Measurements from ENCODE around the gene UBE3B.
A peak's percentile ranks its signal among the peaks of the same experiment; 100 is the strongest.
"Not testable (repeated sequence)": the region's sequence is repeated elsewhere in the genome, so short reads cannot be mapped to it uniquely, and the experiment has no call there.

The UBE3B gene, protein sequence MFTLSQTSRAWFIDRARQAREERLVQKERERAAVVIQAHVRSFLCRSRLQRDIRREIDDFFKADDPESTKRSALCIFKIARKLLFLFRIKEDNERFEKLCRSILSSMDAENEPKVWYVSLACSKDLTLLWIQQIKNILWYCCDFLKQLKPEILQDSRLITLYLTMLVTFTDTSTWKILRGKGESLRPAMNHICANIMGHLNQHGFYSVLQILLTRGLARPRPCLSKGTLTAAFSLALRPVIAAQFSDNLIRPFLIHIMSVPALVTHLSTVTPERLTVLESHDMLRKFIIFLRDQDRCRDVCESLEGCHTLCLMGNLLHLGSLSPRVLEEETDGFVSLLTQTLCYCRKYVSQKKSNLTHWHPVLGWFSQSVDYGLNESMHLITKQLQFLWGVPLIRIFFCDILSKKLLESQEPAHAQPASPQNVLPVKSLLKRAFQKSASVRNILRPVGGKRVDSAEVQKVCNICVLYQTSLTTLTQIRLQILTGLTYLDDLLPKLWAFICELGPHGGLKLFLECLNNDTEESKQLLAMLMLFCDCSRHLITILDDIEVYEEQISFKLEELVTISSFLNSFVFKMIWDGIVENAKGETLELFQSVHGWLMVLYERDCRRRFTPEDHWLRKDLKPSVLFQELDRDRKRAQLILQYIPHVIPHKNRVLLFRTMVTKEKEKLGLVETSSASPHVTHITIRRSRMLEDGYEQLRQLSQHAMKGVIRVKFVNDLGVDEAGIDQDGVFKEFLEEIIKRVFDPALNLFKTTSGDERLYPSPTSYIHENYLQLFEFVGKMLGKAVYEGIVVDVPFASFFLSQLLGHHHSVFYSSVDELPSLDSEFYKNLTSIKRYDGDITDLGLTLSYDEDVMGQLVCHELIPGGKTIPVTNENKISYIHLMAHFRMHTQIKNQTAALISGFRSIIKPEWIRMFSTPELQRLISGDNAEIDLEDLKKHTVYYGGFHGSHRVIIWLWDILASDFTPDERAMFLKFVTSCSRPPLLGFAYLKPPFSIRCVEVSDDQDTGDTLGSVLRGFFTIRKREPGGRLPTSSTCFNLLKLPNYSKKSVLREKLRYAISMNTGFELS

GRCh38 chr12:109477185-109477962 lies at the start of gene UBE3B, which contains the start of gene KCTD10:
Gene UBE3B (plus strand): TSS chr12:109477634. CDS start chr12:109483552, 5,918 bp downstream.
Gene KCTD10 (minus strand): TSS chr12:109477300. CDS start chr12:109477262, 38 bp downstream.
- DNase-seq: peak; percentile 87

DNA sequence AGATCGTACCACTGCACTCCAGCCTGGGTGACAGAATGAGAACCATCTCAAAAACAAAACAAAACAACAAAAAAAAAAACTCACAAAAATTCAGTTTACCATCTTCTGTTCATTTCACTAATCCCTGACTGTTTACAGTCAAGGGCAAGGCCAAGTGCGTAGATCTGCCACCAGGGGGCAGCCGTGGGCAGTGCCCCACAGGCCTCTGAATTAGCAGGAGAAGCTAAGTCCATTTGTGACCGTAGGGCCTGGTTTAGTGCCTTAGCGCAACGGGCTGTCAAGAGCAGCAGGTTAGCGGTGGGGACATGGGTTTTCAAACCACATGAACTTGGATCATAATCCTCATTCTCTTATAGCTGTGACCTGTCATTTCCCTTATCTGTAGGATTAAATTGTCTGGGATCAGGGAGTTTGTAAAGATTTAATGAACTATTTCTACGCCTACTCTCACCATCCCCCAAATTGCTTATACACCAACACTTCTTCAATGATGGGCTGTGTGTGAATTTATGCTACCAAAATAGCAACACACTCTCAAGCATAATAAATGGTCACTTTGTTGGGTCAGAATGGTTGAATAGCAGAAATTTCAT lies 49.3 kb upstream of the UBE3B start:
- DNase-seq: peak; percentile 72

GRCh38 chr12:109428804-109429203 lies 48.6 kb upstream of the UBE3B start:
- DNase-seq: not testable (repeated sequence)

GRCh38 chr12:109430244-109430643 lies 47.2 kb upstream of the UBE3B start:
- DNase-seq: no peak

DNA sequence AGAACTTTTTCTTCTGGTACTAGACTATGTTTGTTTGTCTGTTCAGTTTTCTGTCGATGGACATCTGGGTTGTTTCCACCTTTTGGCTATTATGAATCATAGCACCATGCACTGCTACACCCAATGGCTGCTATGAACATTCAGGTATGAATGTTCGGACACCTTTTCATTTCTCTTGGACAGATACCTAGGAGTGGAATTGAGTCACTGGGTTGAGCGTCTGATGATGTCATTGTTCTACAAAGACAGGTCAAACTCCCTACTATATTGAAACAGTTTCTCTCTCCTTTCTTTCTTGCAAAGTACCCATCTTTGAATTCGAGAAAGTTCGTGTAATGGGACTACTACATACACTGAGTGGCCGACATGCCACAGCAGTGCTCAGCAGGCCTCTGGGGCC lies 45.0 kb upstream of the UBE3B start:
- no peak for DNase-seq

DNA sequence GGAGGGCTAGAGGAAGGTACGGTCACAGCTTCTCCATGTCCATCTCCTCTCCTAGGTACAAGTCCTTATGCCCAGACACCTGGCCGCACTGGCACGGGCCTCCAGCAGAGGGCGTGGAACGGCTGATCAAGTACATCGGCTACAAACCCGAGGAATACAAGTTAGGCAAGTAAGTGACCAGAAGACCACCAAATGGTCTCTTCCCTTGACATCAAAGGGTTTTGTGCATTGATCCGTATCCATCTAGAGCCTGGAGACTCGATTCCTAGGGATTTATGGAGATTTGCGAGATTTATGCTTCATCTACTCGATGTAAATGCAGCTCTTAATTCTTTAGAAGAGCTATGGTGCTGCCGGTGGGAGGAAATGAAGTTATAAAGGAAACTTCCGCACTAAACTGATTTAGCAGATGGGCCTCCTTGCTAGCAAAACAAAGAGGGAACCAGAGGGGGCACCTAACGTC lies 44.6 kb upstream of the UBE3B start:
- DNase-seq: peak; percentile 75

DNA sequence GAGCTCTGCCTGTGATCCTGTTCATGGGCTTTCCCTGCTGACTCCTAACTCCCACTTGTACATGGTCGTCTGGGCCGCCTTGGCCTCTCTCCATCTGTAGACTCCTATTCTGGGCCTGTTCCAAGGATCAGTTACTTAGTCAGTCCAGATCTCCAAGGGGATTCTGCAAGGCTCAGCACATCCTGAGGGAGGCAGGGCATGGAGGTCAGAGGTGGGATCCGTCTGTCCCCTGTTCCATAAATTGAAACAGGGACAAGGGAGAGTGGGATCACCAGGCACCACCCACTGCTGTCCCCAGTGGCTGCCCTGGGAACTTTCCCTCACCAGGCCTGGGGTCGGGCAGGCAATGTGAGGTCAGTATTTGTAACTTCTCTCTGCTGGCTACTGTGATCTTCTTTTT lies 43.8 kb upstream of the UBE3B start:
- no peak for DNase-seq

DNA sequence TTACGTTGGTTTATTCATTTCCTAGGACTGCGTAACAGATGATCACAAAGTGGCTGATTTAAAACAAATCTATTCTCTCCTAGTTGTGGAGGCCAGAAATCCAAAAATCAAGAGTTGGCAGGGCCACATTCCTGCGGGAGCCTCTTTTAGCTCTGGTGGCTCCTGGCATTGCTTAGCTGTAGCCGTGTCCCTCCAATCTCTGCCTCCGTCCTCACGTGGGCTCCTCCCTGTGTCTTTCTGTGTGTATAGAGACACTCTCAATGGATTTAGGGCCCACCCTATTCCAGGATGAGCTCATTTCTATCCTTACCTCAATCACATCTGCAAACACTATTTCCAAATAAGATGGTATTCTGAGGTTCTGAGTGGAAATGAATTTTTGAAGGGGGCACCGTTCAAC lies 42.9 kb upstream of the UBE3B start:
- DNase-seq: no peak

DNA sequence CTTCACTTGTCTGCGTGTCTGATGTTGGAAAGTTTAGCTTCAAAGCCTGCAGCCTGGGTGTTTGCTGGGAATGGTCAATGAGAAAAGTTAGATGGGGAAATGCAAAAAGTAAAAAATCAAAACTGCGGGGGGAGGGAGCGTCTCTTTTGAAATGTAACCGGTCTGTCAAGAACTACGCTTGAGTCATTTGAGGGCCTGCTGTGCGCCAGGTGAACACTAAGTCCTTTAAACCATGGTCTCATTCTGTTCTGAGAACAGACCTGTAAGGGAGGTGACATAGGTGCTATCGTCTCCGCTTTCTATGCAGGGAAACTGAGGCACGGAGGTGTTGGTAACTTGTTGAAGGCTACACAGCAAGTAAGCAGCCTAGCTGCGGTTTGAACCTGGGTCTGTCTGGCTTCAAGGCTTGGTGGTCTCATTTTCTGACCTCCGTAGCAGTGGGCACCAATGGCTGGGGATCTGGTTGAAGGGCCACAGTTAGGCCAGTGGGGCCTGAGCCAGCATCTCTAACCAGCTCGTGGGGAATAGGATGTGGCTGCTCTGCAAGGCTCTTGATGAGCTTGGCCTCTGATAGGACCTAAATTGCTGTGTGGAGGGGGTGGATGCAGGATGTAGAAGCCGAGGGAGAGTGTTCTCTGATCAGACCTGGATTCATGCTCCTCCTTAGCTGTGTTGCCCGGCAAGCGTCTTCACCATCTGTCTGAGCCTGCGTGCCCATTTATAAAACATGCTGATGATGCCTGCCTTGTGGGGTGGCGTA lies 41.8 kb upstream of the UBE3B start:
- no peak for DNase-seq

DNA sequence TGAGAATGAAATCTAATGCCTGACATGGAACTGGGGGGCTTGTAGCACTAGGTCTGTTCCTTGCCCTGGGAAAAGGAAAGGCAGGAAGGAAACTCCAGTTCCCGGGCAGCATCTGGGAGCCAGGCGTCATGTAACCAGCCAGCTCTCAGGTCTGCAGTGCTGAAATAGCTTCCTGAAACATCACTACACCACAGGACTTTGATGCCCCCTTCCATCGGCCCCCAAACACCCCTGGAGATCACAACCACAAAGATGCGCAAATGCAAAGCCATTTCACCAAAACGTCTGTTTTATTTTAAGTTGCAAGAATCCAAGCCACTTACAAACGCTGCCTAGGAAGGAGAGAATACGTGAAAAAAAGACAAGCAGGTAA lies 41.3 kb upstream of the UBE3B start:
- no peak for DNase-seq

GRCh38 chr12:109439181-109439580 lies 38.3 kb upstream of the UBE3B start:
- no peak for DNase-seq

DNA sequence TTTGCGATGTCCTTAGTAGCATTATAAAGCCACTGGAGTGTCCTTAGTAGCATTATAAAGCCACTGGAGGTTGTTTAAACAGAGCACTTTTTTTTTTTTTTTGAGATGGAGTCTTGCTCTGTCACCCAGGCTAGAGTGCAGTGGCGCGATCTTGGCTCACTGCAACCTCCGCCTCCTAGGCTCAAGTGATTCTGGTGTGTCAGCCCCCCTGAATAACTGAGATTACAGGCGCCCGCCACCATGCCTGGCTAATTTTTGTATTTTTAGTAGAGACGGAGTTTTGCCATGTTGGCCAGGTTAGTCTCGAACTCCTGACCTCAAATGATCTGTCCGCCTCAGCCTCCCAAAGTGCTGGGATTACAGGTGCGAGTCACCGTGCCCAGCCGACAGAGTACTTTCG lies 37.5 kb upstream of the UBE3B start:
- DNase-seq: not testable (repeated sequence)

DNA sequence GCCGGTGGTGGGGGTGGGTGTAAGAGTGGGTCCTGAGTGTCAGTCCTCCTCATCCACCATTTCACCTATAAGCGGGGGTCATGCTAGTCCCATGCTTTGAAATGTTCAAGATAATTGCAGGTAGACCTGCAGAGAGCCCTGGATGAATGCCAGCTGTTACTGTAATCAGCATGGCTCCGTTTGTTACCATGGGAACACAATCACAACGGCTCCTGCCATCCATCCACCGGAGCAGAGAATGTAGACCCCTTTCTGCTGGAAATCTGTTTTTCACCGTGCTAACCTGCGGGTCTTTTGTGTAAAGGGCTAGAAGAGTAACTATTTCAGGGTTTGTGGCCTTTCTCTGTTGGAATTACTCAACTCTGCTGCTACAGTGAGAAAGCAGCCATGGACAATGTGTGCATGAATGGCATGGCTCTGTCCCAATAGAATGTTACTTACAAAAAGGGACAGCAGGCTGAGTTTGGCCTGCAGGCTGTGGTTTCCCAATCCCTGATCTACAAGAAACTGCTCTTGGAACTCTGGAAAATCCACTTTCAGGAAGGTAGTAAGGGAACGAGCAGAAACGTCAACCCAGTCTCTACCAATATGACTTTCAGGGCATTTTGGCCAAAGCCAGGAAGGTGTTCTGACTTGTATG lies 36.5 kb upstream of the UBE3B start:
- DNase-seq: no peak

- no peak for DNase-seq
These were observed 33.6 kb upstream of the UBE3B start for GRCh38 chr12:109443794-109444193.

DNA sequence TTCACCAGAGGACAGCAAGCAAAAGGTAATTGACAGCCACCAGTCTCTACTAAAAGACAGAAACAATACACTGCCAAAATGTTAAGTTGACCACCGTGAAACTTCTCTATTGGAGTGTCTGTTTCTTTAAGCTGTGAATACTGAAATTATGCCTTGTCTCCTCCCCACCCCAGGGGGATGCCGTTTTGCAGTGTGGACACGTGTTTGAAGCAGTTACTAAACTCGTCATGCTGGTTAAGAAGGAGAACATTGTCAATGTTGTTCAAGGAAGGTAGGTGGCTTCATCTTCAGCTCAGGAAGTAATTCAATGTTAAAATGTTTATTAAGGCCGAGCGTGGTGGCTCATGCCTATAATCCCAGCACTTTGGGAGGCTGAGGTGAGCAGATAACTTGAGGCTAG lies 33.2 kb upstream of the UBE3B start:
- no peak for DNase-seq

DNA sequence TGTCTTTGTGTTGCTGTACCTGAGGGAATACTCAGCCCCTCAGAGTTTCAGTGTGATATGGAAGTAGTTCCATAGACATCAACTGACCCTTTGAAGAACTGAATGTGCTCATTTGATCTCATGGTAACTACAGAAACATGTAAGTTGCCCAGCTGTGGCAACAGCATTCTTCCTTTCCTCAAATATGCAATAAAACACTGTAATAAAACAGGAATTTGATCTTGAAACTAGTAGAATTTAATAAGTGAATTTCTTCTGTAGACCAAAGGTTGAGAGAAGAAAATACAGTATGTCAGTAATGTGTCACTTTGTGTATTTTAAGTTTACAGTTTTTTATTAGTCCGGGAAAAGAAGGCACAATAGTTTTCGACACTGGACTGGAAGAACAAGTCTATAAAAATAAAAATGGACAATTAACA lies 32.2 kb upstream of the UBE3B start:
- no peak for DNase-seq

- DNase-seq: no peak
These were observed 30.6 kb upstream of the UBE3B start for GRCh38 chr12:109446869-109447268.

DNA sequence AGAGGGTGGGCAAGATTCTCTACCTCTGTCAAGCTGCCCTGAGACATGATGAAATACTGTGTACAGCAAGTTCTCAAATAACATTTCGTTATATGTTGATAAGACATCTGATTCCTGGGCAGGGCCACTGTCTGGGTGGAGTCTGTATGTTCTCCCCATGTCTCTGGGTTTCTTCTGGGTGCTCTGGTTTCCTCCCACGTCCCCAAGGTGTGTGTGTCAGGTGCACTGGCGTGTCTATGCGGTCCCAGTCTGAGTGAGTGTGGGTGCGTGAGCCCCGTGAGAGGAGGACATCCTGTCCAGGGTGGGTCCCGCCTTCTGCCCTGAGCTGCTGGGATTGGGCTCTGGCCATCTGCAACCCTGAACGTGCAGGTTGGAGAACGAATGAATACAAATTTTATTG lies 30.0 kb upstream of the UBE3B start:
- no peak for DNase-seq

- DNase-seq: no peak
These were observed 29.2 kb upstream of the UBE3B start for GRCh38 chr12:109448272-109448671.

DNA sequence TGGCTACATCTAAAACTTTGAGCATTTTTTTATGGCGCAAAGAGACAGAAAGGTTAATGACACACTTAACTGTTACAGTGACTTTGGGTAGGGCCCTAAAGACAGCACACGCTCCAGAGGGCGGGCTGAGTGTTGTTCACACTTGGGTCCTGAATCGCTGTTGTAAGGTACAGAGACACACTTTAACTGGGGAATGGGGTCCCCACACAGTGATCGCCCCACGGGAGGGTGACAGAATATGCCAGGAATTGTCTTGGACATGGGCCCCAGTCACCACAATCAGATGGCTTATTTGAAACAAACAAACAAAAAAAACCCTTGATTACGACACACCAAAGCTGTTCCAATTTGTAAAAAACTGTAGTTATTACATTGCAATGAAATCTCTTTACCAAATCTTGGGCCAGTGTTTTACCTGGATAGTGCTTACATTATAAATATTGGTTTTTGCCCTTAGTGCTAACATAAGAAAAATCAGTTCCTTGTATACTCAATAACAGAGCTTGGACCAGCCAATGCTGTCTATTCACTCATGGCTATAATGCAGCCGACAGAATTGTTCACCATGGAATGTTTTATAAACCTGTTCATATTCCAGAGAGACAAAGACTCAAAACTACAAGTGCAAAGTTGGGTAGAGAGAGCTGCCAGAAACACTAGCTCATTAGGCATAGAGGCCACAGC lies 28.6 kb upstream of the UBE3B start:
- no peak for DNase-seq

Measured in CD4-positive, alpha-beta T cell treated with Interleukin-17A for 1 hour (primary cell).